Stimulated activated naive CD4-positive, alpha-beta T cell (primary cell): Measurements from ENCODE around the gene QSOX2.
A peak's percentile ranks its signal among the peaks of the same experiment; 100 is the strongest.

Experiments used
- DNase-seq, 6 experiments: peaks; one replicate each; lab custom pipeline; 2025; lab: John Stamatoyannopoulos, UW

QSOX2 gene

GRCh38 chr9:136283291-136284235, 38.0 kb upstream of the QSOX2 start:
- DNase-seq = peak; percentile 30 to 64 (median 54)

GRCh38 chr9:136282272-136282861, 36.8 kb upstream of the QSOX2 start:
- DNase-seq = no peak

DNA sequence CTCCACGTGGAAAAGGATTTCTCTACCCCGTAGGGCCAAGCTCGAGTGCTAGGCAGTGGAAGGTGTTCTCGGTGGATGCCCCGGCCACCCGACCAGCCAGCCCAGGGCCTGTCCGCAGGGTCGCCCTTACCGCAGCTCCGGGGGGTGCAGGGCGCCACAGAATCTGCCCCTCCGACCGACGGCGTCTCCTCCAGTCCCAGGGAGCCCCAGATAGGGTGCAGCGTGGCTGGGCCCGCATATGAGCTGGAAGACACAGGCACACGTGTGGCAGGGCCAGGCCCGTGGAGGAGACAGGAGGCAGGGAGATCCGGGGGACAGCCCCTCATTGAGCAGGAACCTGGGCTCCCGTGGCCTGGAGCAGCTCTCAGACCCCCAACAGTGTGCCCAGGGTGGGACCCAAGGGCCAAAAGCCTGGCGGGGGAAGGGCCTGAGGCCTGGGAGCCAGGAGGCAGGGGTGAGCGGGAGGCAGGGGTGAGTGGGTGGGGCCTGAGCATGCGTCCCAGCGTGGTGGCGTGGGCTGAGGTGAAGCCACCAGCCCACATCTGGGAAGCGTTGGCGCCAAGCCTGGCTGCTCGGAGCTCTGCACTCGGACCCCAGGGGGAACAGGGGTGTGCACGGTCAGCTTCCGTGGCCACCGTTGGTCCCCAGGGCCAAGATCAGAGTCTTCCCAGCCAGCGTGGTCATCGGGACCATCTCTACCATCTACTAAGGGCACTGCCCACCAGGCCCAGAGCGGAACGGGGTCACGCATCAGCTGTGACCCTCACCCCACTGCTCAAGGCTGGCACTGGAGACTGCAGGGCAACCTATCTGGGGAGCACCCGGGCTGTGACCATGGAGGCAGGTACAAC, 36.0 kb upstream of the QSOX2 start:
- DNase-seq = no peak

- DNase-seq = no peak
Measured at GRCh38 chr9:136280535-136281315, 35.1 kb upstream of the QSOX2 start.

GRCh38 chr9:136279471-136279870, 33.9 kb upstream of the QSOX2 start:
- no peak for DNase-seq

DNA sequence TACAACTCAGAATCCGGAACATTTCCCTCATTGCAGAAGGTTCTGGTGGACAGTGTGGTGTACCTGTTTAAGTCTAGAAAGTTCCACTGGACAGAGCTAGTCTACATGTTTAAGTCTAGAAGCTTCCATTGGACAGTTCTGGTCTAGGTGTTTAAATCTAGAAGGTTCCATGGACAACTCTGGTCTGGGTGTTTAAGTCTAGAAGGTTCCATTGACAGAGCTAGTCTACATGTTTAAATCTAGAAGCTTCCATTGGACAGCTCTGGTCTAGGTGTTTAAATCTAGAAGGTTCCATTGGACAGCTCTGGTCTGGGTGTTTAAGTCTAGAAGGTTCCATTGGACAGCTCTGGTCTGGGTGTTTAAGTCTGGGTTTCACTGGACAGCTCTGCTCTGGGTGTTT, 33.3 kb upstream of the QSOX2 start:
- no peak for DNase-seq

- DNase-seq = no peak
Measured at GRCh38 chr9:136278221-136278620, 32.6 kb upstream of the QSOX2 start.

DNA sequence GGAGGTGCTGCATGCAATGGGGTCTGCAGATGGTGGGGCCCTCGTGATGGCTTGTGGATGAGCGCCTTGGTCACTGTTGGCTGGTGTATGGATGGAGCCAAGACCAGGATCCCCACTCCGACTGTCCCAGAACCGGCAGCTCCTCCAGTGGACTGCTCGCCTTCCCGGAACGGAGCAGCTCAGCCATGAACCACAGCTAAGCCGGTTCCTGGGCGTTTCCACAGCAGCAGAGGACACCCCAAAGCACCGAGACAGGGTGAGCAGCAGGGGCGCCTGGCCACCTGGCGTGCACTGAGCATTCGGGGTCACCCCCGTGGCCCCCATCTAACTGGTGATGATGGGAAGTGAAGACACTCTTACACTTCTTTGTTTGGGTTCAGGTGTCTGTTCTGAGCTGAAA, 32.1 kb upstream of the QSOX2 start:
- no peak for DNase-seq

- no peak for DNase-seq
Measured at GRCh38 chr9:136276716-136277115, 31.1 kb upstream of the QSOX2 start.

- DNase-seq = no peak
Measured at GRCh38 chr9:136275655-136276429, 30.2 kb upstream of the QSOX2 start.

DNA sequence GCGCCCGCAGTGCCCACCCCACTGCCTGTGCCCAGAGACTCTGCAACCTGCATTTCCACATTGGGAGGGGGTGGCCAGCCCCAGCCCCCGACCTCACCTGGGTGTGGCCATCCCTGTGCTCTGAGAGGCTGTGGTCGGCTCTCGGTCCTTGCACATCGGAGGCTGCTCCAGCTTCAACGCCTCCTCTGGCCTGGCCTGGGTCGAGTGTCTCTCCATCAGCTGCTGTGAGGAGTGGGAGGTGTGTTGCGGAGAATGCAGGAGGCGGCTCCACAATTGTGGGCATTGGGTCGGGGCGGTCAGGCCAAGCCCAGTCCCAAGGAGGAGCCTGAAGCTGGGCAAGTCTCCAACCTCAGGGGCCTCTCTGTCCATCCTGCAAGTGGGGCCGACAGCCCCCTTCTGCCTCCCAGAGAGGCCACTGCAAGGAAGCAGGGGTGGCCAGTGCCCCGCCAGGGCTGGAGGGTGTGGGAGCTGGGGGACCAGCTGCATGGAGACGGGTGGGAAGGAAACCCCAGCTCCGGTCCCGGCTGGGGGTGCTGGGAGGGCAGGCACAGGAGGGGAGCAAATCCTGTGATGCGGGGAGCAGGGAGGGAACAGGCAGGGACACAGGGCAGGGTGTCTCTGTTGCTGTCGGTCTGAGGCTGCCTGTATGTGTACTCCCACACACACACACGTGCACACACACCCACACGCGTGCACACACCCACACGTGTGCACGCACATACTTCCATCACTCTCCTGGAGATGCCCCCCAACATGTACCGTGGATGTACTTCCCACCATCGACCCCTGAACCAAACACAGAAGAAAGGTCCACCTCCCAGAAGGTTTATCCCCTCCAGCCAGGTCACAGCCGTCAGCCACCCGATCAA, 29.4 kb upstream of the QSOX2 start:
- no peak for DNase-seq

- DNase-seq = no peak
Measured at GRCh38 chr9:136273921-136274785, 28.5 kb upstream of the QSOX2 start.

- DNase-seq = no peak
Measured at GRCh38 chr9:136273244-136273865, 27.7 kb upstream of the QSOX2 start.

DNA sequence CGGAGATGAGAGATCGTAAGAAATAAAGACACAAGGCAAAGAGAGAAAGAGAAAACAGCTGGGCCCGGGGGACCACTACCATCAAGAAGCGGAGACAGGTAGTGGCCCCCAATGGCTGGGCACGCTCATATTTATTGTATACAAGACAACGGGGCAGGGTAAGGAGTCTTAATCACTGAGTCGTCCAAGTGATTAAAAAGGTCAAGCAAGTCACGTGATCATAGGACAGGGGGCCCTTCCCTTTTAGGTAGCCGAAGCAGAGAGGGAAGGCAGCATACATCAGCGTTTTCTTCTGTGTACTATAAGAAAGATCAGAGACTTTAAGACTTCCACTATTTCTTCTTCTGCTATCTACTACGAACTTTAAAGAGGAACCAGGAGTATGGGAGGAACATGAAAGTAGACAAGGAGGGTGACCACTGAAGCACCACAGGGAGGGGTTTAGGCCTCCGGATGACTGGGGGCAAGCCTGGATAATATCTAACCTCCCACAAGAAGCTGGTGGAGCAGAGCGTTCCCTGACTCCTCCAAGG, 24.6 kb upstream of the QSOX2 start:
- DNase-seq = no peak

DNA sequence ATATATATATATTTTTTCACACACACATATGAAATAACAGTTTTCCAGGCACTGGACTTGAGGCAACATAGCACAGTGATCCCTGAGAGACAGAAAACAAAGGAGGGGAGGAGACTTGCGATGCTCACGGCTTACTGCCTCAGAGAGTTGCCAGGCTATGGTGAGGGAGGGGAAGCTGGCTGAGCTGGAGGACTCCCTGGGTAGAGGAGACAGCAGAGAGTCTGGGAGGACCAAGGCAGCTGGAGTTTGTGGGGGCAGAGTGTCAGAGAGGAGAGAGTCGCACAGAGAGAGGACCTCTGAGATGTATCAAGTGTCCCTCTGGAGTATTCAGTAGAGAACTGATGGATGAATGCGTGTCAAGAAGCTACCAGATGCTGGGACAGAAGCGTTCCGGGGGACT, 23.1 kb upstream of the QSOX2 start:
- no peak for DNase-seq

DNA sequence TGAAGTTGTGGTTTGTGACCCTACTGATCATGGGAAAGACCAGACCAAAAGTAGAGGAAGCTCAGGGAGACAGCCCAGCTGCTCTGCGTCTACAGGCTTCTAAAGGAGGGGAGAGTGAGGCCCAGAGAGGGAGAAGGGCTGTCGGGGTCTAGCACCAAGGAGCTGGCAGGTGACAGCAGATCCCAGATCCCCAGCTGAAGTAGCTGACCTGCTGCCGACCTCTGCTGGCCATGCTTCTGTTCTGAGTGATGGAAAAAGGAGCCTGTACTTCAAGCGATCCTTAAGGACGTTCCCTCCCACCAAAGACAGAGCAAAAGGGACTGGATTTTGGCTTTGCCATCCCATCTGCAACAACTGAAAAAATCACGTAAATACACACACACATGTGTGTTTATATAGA, 22.7 kb upstream of the QSOX2 start:
- DNase-seq = no peak

DNA sequence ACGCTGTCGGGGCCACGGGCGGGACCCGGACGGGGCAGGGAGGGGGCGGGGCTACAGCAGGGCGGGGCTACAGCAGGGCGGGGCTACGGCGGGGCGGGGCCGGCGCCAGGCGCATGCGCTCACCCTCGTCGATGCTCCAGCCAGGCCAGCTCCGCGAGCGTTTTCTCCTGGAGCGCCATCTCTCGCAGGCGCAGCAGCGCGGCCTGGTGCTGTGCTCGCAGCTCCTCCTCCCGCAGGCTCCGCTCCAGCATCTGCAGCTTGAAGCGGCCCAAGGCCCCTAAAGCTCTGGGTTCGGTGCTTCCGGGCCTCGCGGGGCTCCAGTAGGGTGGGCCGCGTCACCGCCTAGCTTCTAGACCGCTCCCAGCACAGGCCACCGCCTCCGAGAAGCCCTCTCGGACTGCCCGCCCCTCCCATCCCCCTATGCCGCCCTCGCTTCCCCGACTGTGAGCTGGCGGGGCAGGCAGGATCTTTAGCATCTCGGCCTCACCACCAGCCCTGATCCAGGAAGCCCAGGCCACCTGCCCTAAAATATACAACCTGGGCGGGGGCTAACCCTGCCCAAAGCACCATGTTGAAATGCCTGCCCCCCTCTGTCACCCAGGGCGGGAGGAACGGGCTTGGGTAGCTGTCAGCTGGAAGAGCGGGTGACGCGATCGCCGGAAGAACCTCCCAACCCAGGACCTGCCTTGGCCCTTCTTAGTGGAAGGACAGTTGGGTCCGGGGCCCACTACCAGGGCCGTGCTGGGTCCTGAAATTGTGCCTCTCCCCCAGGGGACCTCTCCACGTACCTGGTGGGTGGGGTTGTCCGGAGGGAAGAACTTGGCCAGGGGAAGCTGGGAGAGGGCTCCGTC, 21.9 kb upstream of the QSOX2 start:
- DNase-seq = peak; percentile 72 to 91 (median 86)
